Stomach (tissue), 9 donors: ENCODE measurements around the gene RSKR. TPM values are rescaled to one million over a fixed set of nuclear protein-coding genes. Genes with fewer than 3 reads are reported as not detected.

Experiments used
- DNase-seq, 2 donors: peaks; one replicate each; pipeline versions ENCODE4 v3.0.0 to v3.0.0-alpha.2; 2013 to 2019
- H3K27ac ChIP-seq, 5 donors: fragments of 200-600 bp in 4 of 5; sonication (generic) in 4 of 5; one replicate each; pipeline ENCODE4 v1.5.1; 2013 to 2019; ENCODE audit warnings: mild to moderate bottlenecking in 1 of 5, moderate library complexity in 1 of 5
- H3K27me3 ChIP-seq, 3 donors: fragments of 200-600 bp; sonication (generic); one replicate each; pipeline ENCODE4 v1.5.1; 2017 to 2019; ENCODE audit warnings: mixed run types in 1 of 3
- H3K36me3 ChIP-seq, 4 donors: fragments of 200-600 bp; sonication (generic); 1 replicate in 3 of 4; 2 replicates in 1 of 4; pipeline ENCODE4 v1.5.1; 2016 to 2019
- H3K4me1 ChIP-seq, 4 donors: fragments of 200-600 bp; sonication (generic); one replicate each; pipeline ENCODE4 v1.5.1; 2016 to 2019
- H3K4me3 ChIP-seq, 4 donors: fragments of 200-600 bp; sonication (generic) in 3 of 4; one replicate each; pipeline ENCODE4 v1.5.1; 2016 to 2019; ENCODE audit warnings: mild to moderate bottlenecking in 1 of 4
- H3K9me3 ChIP-seq, 4 donors: fragments of 200-600 bp; sonication (generic); one replicate each; pipeline ENCODE4 v1.5.1; 2016 to 2019
- EP300 ChIP-seq: sonication (generic); formaldehyde crosslinking; IDR thresholded peaks from one replicate; pipeline ENCODE4 v1.6.1; 2017; ENCODE audit warnings: antibody characterized with exemption
- POLR2A ChIP-seq, 4 donors: fragments of 450-650 bp; IDR thresholded peaks; one replicate each; pipeline ENCODE4 v1.6.1; 2016; ENCODE audit warnings: antibody characterized with exemption in 4 of 4, control low read depth in 2 of 4, mild to moderate bottlenecking in 1 of 4, moderate library complexity in 1 of 4
- POLR2AphosphoS5 ChIP-seq, 3 donors: sonication (generic); formaldehyde crosslinking; IDR thresholded peaks; one replicate each; pipeline ENCODE4 v1.6.1; 2016; ENCODE audit warnings: antibody characterized with exemption in 3 of 3
- WGBS, 5 donors: extraction: QIAGEN DNeasy Blood & Tissue Kit in 3 of 5; methylation state at CpG; one replicate each; pipeline versions ENCODE4 v1.1.5 to v1.1.7; 2013 to 2018; 5-methylcytosine and 5-hydroxymethylcytosine counted together
- intact Hi-C: fragments of 100-400 bp; cut with DNase I; formaldehyde crosslinking; loops from one replicate; pipeline ENCODE4 v1.15.1; 2023; ENCODE audit warnings: low total_unique reads
- polyA plus RNA-seq, 3 donors: library from polyadenylated mRNA; stranded (reverse); fragments of 200-250 nt; gene quantifications; one replicate each; pipeline ENCODE4 v1.2.3, GENCODE V29; 2013
- total RNA-seq, 5 donors: library from RNA; depleted of rRNA; stranded (reverse); fragments of >200 nt; gene quantifications; one replicate each; pipeline versions ENCODE4 v1.1.0 to v1.2.3, GENCODE V29; 2014 to 2016
- TF ChIP-seq, protein P1 (sequence below), 7 experiments: fragments of 450-650 bp in 4 of 7; fragments of 200-600 bp in 3 of 7; sonication (generic) in 3 of 7; IDR thresholded peaks; one replicate each; pipeline ENCODE4 v1.5.1; 2016 to 2019; ENCODE audit warnings: antibody characterized with exemption in 7 of 7, control low read depth in 2 of 7, mild to moderate bottlenecking in 1 of 7
- donor health status: healthy with polysubstance abuse.
- donor health status: Bipolar disorder and iron deficiency.
- donor health status: healthy.

RSKR gene
- total and polyA plus RNA-seq, 8 donors = 0.31 to 36.2 (median 9.5) TPM

DNA sequence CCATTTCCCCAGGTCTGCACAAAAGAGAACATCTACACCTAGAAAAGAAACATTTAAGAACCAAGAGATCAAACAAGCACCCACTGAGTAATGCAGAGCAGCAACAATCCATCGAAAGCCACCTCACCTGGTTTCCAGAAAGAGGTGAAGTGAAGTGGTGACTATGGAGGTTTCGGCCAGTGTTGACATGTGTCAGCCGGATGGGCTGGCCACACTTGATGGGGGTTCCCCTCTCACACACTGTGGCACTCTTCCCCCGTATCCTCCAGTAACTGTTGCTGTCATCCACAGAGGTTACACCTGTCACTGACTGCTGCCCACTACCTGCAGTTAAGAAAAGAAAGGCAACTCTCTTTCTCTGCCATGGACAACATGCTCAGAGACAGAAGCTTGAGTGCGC, 41.2 kb upstream of the RSKR start:
- DNase-seq = no peak
- Histone ChIP-seq H3K36me3 (peaks cover 9 to 97% (median 94%) of the 10 kb centered on the region in 4 donors), H3K9me3 (no peaks in the 10 kb centered on the region), H3K4me1 (peaks cover 0 to 5% (median 3%) of the 10 kb centered on the region in 4 donors), H3K27me3 (no peaks in the 10 kb centered on the region), H3K27ac (no peak overlapping the region), H3K4me3 (no peak overlapping the region)
- intact Hi-C loops = no loop called here
- WGBS, 5 donors = 88 to 98% (median 93%) methylated on average over 5 of the region's 5 CpGs
- TF ChIP-seq EP300 = no peak
- no peak for TF ChIP-seq POLR2A (IDR thresholded peaks at IDR 0.05)
- TF ChIP-seq, protein P1, sequence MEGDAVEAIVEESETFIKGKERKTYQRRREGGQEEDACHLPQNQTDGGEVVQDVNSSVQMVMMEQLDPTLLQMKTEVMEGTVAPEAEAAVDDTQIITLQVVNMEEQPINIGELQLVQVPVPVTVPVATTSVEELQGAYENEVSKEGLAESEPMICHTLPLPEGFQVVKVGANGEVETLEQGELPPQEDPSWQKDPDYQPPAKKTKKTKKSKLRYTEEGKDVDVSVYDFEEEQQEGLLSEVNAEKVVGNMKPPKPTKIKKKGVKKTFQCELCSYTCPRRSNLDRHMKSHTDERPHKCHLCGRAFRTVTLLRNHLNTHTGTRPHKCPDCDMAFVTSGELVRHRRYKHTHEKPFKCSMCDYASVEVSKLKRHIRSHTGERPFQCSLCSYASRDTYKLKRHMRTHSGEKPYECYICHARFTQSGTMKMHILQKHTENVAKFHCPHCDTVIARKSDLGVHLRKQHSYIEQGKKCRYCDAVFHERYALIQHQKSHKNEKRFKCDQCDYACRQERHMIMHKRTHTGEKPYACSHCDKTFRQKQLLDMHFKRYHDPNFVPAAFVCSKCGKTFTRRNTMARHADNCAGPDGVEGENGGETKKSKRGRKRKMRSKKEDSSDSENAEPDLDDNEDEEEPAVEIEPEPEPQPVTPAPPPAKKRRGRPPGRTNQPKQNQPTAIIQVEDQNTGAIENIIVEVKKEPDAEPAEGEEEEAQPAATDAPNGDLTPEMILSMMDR (IDR thresholded peaks at IDR 0.05) = no peak

DNA sequence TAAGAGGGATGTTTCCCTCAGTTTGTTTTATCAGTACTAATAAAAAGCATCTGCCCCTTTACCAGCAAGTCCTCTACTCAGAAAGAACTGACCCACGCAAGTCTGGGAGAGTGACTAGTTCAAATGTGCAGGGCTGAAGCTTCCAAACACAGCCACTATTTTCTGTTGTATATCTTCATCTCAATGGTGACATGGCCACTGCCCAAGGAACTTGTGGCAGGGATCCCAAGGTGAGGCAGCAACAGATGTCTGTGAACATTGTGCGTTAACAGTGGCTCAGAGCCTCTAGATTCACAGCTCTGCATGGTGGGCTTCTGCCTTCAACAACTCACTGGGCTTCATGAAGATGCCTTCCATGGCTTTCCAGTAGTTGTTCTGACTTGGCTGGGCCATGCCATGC, 34.7 kb upstream of the RSKR start:
- Histone ChIP-seq H3K27ac (no peak overlapping the region), H3K4me3 (no peak overlapping the region), H3K36me3 (peaks cover 12 to 63% (median 54%) of the 10 kb centered on the region in 4 donors), H3K4me1 (peaks cover 21 to 31% (median 27%) of the 10 kb centered on the region in 4 donors), H3K9me3 (no peaks in the 10 kb centered on the region), H3K27me3 (no peaks in the 10 kb centered on the region)
- no peak for TF ChIP-seq POLR2AphosphoS5 (IDR thresholded peaks at IDR 0.05)
- no peak for TF ChIP-seq POLR2A (IDR thresholded peaks at IDR 0.05)
- no peak for TF ChIP-seq EP300
- TF ChIP-seq, protein P1 (IDR thresholded peaks at IDR 0.05) = no peak
- WGBS, 5 donors = 55 to 94% (median 80%) methylated on average over 2 of the region's 2 CpGs
- DNase-seq = no peak
- intact Hi-C loops = no loop called here

DNA sequence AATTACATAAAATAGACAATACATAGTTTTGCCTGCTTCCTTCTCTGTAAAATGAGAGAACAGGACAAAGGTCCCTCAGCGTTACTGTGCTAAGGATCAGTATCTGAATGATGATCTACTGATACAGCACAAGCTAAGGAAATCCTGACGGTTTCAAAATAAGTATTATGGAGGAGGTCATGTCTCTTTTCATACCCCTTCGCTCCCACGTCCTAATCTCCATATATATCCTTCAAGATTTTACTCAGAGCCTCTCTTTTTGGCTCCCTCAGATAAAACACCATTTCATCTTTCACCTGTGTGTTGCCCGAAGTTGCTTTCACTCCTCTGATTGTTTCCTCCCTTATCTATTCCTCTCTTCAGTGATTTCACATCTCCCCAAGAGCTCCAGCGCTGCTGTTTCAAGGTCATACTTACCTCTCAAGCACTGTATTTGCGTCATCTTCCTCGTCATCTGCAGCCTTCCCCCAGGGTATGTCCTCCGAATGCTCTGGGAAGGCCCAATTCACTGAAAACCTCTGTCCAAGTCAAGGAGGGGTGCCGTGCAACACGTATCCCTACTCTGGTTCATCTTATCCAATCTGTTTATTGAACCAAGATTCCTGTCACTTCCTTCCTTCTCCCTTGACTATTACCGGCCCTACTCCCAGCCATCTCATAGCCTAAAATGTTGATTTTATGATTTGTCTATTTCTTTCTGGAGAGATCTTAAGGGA, 32.2 kb upstream of the RSKR start:
- H3K4me1 ChIP-seq = peaks cover 25 to 50% (median 49%) of the 10 kb centered on the region in 4 donors
- H3K27me3 ChIP-seq = no peaks in the 10 kb centered on the region
- peak overlapping the region; percentile 5 to 99 (median 54) for H3K4me3 ChIP-seq
- DNase-seq = peak in 1 of 2 donors; percentile 40
- TF ChIP-seq POLR2A (IDR thresholded peaks at IDR 0.05) = no peak
- TF ChIP-seq, protein P1 (IDR thresholded peaks at IDR 0.05) = no peak
- TF ChIP-seq POLR2AphosphoS5 (IDR thresholded peaks at IDR 0.05) = no peak
- no peak for TF ChIP-seq EP300
- peaks cover 32 to 57% (median 53%) of the 10 kb centered on the region in 4 donors for H3K36me3 ChIP-seq
- intact Hi-C loops = no loop called here
- peak overlapping the region; percentile 86 to 97 (median 94) for H3K27ac ChIP-seq
- WGBS, 5 donors = 33 to 54% (median 43%) methylated on average over 12 of the region's 12 CpGs
- no peaks in the 10 kb centered on the region for H3K9me3 ChIP-seq

DNA sequence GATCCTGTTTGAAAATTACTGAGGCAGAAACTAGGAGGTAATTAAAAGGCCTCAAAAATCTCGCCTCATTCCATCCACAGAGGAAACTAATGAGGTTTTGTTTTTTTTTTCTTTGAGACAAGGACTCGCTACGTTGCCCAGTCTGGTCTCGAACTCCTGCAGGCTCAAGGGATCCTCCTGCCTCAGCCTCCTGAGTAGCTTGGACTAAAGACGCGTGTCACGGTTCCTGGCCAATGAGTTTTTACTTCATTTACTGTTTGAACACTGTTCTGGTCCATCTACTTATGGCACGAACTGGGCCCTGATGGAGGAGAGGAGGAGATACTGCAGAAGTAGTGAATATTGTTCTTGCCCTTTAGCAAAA, 31.6 kb upstream of the RSKR start:
- Histone ChIP-seq H3K4me3 (peak overlapping the region; percentile 87 to 99 (median 90)), H3K27ac (peak overlapping the region; percentile 93 to 97 (median 94)), H3K9me3 (no peaks in the 10 kb centered on the region), H3K36me3 (peaks cover 38 to 57% (median 54%) of the 10 kb centered on the region in 4 donors), H3K4me1 (peaks cover 25 to 50% (median 49%) of the 10 kb centered on the region in 4 donors), H3K27me3 (no peaks in the 10 kb centered on the region)
- 17 to 35% (median 20%) methylated on average over 8 of the region's 8 CpGs for WGBS, 5 donors
- intact Hi-C loops = no loop called here
- TF ChIP-seq, protein P1 (IDR thresholded peaks at IDR 0.05) = peak in 1 of 7 experiments; percentile 13
- TF ChIP-seq POLR2A (IDR thresholded peaks at IDR 0.05) (no peak), EP300 (no peak), POLR2AphosphoS5 (IDR thresholded peaks at IDR 0.05) (no peak)
- DNase-seq = no peak
